K562 (cell line): ENCODE results near the gene SLC66A2. TPM values are rescaled to one million over a fixed set of nuclear protein-coding genes. Genes with fewer than 3 reads are reported as not detected.

Experiments used
- polyA plus RNA-seq, 8 experiments: library from polyadenylated mRNA; depleted of rRNA in 4 of 8; stranded (reverse) in 5 of 8; unstranded in 3 of 8; fragments of >200 nt; fragmentation: Nextera tagmentation in 2 of 8; fragmentation: Illumina TruSeq in 1 of 8; extraction: Ambion mirVana in 2 of 8; extraction: Trizol in 1 of 8; gene quantifications; 2 replicates each; pipeline versions ENCODE4 v1.2.1 to v1.2.3, GENCODE V29; 2011 to 2014; ENCODE audit warnings: inconsistent platforms in 1 of 8, missing spikeins in 1 of 8
- total RNA-seq, 7 experiments: library from RNA; depleted of rRNA in 6 of 7; stranded (reverse); fragments of >200 nt in 6 of 7; fragmentation: Illumina TruSeq in 2 of 7; extraction: Trizol in 2 of 7; gene quantifications; 2 replicates each; pipeline versions ENCODE4 v1.2.1 to v1.2.3, GENCODE V29; 2011 to 2021; ENCODE audit warnings: low replicate concordance in 1 of 7
- TF ChIP-seq, protein P1 (sequence below): fragments of 450-650 bp; IDR thresholded peaks from 2 replicates; pipeline ENCODE4 v1.6.1; 2016; ENCODE audit warnings: mild to moderate bottlenecking, moderate library complexity

The SLC66A2 gene
- total and polyA plus RNA-seq, 9 of the 15 experiments (the other 6 are each of a cell fraction or from before 2014, with no cell fraction given), result 0.25 to 17.5 (median 5.6) TPM

DNA sequence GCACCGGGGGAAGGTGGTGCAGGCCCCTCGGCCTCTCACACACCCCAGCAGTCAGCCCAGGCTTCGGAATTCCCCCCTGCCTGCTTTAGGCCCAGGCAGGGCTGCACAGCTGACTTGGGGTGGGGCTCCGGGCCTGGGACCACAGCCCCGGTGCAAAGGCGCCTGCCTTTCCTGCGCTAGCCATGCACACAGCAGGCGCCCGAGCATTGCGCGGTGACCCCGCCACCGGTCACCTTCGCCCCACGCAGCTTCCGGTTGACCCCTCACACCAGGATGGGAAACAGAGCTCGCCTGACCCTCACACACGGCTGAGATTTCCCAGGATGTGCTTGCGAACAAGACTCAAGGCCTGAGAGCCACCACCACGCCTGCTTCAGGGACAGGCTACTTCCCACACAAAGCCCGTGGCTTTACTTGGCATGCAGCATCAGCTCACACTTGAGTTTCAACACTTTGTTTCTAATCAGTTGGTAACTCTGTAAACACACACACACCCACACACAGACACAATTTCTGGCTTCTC is 46.0 kb downstream of the SLC66A2 start (continued):
- TF ChIP-seq, protein P1, sequence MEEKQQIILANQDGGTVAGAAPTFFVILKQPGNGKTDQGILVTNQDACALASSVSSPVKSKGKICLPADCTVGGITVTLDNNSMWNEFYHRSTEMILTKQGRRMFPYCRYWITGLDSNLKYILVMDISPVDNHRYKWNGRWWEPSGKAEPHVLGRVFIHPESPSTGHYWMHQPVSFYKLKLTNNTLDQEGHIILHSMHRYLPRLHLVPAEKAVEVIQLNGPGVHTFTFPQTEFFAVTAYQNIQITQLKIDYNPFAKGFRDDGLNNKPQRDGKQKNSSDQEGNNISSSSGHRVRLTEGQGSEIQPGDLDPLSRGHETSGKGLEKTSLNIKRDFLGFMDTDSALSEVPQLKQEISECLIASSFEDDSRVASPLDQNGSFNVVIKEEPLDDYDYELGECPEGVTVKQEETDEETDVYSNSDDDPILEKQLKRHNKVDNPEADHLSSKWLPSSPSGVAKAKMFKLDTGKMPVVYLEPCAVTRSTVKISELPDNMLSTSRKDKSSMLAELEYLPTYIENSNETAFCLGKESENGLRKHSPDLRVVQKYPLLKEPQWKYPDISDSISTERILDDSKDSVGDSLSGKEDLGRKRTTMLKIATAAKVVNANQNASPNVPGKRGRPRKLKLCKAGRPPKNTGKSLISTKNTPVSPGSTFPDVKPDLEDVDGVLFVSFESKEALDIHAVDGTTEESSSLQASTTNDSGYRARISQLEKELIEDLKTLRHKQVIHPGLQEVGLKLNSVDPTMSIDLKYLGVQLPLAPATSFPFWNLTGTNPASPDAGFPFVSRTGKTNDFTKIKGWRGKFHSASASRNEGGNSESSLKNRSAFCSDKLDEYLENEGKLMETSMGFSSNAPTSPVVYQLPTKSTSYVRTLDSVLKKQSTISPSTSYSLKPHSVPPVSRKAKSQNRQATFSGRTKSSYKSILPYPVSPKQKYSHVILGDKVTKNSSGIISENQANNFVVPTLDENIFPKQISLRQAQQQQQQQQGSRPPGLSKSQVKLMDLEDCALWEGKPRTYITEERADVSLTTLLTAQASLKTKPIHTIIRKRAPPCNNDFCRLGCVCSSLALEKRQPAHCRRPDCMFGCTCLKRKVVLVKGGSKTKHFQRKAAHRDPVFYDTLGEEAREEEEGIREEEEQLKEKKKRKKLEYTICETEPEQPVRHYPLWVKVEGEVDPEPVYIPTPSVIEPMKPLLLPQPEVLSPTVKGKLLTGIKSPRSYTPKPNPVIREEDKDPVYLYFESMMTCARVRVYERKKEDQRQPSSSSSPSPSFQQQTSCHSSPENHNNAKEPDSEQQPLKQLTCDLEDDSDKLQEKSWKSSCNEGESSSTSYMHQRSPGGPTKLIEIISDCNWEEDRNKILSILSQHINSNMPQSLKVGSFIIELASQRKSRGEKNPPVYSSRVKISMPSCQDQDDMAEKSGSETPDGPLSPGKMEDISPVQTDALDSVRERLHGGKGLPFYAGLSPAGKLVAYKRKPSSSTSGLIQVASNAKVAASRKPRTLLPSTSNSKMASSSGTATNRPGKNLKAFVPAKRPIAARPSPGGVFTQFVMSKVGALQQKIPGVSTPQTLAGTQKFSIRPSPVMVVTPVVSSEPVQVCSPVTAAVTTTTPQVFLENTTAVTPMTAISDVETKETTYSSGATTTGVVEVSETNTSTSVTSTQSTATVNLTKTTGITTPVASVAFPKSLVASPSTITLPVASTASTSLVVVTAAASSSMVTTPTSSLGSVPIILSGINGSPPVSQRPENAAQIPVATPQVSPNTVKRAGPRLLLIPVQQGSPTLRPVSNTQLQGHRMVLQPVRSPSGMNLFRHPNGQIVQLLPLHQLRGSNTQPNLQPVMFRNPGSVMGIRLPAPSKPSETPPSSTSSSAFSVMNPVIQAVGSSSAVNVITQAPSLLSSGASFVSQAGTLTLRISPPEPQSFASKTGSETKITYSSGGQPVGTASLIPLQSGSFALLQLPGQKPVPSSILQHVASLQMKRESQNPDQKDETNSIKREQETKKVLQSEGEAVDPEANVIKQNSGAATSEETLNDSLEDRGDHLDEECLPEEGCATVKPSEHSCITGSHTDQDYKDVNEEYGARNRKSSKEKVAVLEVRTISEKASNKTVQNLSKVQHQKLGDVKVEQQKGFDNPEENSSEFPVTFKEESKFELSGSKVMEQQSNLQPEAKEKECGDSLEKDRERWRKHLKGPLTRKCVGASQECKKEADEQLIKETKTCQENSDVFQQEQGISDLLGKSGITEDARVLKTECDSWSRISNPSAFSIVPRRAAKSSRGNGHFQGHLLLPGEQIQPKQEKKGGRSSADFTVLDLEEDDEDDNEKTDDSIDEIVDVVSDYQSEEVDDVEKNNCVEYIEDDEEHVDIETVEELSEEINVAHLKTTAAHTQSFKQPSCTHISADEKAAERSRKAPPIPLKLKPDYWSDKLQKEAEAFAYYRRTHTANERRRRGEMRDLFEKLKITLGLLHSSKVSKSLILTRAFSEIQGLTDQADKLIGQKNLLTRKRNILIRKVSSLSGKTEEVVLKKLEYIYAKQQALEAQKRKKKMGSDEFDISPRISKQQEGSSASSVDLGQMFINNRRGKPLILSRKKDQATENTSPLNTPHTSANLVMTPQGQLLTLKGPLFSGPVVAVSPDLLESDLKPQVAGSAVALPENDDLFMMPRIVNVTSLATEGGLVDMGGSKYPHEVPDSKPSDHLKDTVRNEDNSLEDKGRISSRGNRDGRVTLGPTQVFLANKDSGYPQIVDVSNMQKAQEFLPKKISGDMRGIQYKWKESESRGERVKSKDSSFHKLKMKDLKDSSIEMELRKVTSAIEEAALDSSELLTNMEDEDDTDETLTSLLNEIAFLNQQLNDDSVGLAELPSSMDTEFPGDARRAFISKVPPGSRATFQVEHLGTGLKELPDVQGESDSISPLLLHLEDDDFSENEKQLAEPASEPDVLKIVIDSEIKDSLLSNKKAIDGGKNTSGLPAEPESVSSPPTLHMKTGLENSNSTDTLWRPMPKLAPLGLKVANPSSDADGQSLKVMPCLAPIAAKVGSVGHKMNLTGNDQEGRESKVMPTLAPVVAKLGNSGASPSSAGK, result no peak
